ENCODE measurements around the gene PCYT1B. TPM values are rescaled to one million over a fixed set of nuclear protein-coding genes. Genes with fewer than 3 reads are reported as not detected.

The PCYT1B gene
- total RNA-seq, 4 donors from 2014 or later, result 0.87 to 1.9 (median 1.2) TPM

GRCh38 chrX:24508375-24508774 lies 138.8 kb downstream of the PCYT1B start:
- H3K36me3 ChIP-seq, result peaks cover 0 to 3% (median 0%) of the 10 kb centered on the region in 3 donors
- 91 to 94% methylated on average over 8 of the region's 8 CpGs for WGBS, 2 donors
- no peaks in the 10 kb centered on the region for H3K9me3 ChIP-seq
- DNase-seq (ENCODE audit: low spot score in 2 of 2), result no peak
- H3K4me1 ChIP-seq, result no peaks in the 10 kb centered on the region
- H3K4me3 ChIP-seq, result no peak overlapping the region
- TF ChIP-seq CTCF (IDR thresholded peaks at IDR 0.05), result no peak
- no peak for TF ChIP-seq POLR2A (IDR thresholded peaks at IDR 0.05)
- no peak for TF ChIP-seq EP300 (IDR thresholded peaks at IDR 0.05)
- no peak overlapping the region for H3K27ac ChIP-seq
- no peaks in the 10 kb centered on the region for H3K27me3 ChIP-seq

Small RNAs within 50 kb of the gene (small RNA-seq; reads per million reads assigned to genes)
- not detected for gene SNRPEP9

Other genes starting within 250 kb of the PCYT1B start
- 10 to 100 TPM; 18.3 to 39.8 (median 31.3) TPM for gene PDK3, start 182.1 kb downstream of the PCYT1B start, total RNA-seq
- 10 to 100 TPM in 3 of 4 donors, 1 to 10 TPM in 1; 8.6 to 27.8 (median 13.7) TPM for gene POLA1, start 46.6 kb upstream of the PCYT1B start, total RNA-seq